Cardiac muscle cell (in vitro differentiated cells and primary cell): ENCODE results near the gene WAC. TPM values are rescaled to one million over a fixed set of nuclear protein-coding genes. Genes with fewer than 3 reads are reported as not detected.

Source experiments
- DNase-seq, 2 donors: peaks; one replicate each; pipeline versions ENCODE4 v3.0.0 to v3.0.0-alpha.2; 2010 to 2017; ENCODE audit warnings: low read depth in 1 of 2, low spot score in 1 of 2
- H3K27ac ChIP-seq: fragments of 200-600 bp; sonication (generic); 2 replicates; pipeline ENCODE4 v1.5.1; 2016
- H3K27me3 ChIP-seq: fragments of 200-600 bp; sonication (generic); 2 replicates; pipeline ENCODE4 v1.6.0; 2016; ENCODE audit warnings: control low read depth
- H3K36me3 ChIP-seq: fragments of 200-600 bp; sonication (generic); 2 replicates; pipeline ENCODE4 v1.5.1; 2016; ENCODE audit warnings: control low read depth
- H3K4me1 ChIP-seq: fragments of 200-600 bp; sonication (generic); 2 replicates; pipeline ENCODE4 v1.8.1; 2017; ENCODE audit warnings: low read depth, mild to moderate bottlenecking, mixed run types
- H3K4me3 ChIP-seq: fragments of 200-600 bp; sonication (generic); 2 replicates; pipeline ENCODE4 v1.5.1; 2016; ENCODE audit warnings: mild to moderate bottlenecking
- H3K9me3 ChIP-seq: fragments of 200-600 bp; sonication (generic); 2 replicates; pipeline ENCODE4 v1.5.1; 2017; ENCODE audit warnings: low read depth, mild to moderate bottlenecking, control low read depth
- polyA plus RNA-seq: library from polyadenylated mRNA; unstranded; fragments of >200 nt; fragmentation: Nextera tagmentation; extraction: Ambion mirVana; gene quantifications from 2 replicates; pipeline ENCODE4 v1.2.1, GENCODE V29; 2016
- total RNA-seq: library from RNA; depleted of rRNA; stranded (reverse); fragments of >200 nt; gene quantifications from 2 replicates; pipeline ENCODE4 v1.2.3, GENCODE V29; 2016
- TF ChIP-seq, protein P1 (sequence below): IDR thresholded peaks from 2 replicates; pipeline ENCODE4 v1.5.1; 2012; ENCODE audit warnings: low read depth, mild to moderate bottlenecking, low read length

WAC gene
- total and polyA plus RNA-seq, 2 experiments from 2014 or later: 72.2 to 141 TPM

DNA sequence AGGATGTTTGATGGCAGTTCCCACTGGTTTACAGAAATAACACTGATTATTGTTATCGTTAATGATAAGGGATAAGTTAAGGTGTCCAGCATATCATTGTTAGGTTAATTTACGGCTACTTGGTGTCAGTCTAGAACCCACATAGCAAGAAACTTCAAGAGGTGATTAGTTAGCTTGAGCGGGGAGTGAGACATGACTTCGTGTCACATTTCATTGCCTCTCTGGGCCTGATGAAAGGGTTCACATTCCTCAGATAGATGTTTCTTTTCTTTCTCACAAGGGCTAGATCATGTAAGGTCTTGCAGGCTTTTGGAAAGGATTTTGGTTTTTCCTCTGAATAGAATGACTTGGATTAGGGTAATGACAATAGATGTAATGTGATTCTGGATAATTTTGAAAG is 26.7 kb downstream of the WAC start:
- Histone ChIP-seq H3K4me1 (peaks cover 51% of the 10 kb centered on the region), H3K9me3 (no peaks in the 10 kb centered on the region), H3K27ac (peak overlapping the region; percentile 97), H3K4me3 (no peak overlapping the region), H3K27me3 (no peaks in the 10 kb centered on the region), H3K36me3 (peaks cover 2% of the 10 kb centered on the region)
- TF ChIP-seq, protein P1, sequence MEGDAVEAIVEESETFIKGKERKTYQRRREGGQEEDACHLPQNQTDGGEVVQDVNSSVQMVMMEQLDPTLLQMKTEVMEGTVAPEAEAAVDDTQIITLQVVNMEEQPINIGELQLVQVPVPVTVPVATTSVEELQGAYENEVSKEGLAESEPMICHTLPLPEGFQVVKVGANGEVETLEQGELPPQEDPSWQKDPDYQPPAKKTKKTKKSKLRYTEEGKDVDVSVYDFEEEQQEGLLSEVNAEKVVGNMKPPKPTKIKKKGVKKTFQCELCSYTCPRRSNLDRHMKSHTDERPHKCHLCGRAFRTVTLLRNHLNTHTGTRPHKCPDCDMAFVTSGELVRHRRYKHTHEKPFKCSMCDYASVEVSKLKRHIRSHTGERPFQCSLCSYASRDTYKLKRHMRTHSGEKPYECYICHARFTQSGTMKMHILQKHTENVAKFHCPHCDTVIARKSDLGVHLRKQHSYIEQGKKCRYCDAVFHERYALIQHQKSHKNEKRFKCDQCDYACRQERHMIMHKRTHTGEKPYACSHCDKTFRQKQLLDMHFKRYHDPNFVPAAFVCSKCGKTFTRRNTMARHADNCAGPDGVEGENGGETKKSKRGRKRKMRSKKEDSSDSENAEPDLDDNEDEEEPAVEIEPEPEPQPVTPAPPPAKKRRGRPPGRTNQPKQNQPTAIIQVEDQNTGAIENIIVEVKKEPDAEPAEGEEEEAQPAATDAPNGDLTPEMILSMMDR: no peak
- peak in 1 of 2 donors; percentile 78 for DNase-seq

DNA sequence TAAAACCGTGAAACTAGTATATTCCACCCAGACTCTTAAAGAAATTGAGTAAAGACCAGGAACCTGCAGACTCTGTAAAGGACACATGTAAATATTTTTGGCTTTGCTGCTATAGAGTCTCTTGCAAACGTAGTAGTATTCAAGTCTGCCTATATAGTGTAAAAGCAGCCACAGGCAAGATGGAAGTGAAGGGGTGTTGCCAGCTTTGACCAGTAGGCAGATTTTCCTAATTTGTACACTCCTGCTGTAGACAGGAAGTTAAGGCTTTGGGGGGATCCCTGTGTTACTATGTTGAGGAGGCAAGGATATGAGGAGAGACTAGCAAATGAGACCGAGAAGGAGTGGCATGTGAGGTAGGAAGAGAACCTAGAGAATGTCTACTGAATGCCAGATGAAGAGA is 27.7 kb downstream of the WAC start:
- no peaks in the 10 kb centered on the region for H3K27me3 ChIP-seq
- H3K4me3 ChIP-seq: no peak overlapping the region
- H3K4me1 ChIP-seq: peaks cover 51% of the 10 kb centered on the region
- TF ChIP-seq, protein P1: no peak
- peaks cover 4% of the 10 kb centered on the region for H3K36me3 ChIP-seq
- H3K9me3 ChIP-seq: no peaks in the 10 kb centered on the region
- peak overlapping the region; percentile 97 for H3K27ac ChIP-seq
- DNase-seq: no peak

DNA sequence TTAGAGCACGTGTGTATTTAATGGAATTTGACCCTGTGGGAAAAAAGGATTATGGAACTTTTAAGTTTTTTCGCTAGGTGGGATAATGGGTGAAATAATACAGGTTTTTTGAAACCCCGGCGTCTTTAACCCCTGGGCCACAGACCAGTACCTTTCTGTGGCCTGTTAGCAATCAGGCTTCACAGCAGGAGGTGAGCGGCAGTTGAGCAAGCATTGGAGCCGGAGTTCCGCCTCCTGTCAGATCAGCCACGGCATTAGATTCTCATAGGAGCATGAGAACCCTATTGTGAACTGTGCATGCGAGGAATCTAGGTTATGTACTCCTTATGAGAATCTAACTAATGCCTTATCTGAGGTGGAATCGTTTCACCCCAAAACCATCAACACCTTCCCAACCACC is 28.6 kb downstream of the WAC start:
- Histone ChIP-seq H3K27ac (peak overlapping the region; percentile 97), H3K4me1 (peaks cover 55% of the 10 kb centered on the region), H3K4me3 (no peak overlapping the region), H3K9me3 (no peaks in the 10 kb centered on the region), H3K36me3 (peaks cover 4% of the 10 kb centered on the region), H3K27me3 (no peaks in the 10 kb centered on the region)
- TF ChIP-seq, protein P1: no peak
- no peak for DNase-seq

DNA sequence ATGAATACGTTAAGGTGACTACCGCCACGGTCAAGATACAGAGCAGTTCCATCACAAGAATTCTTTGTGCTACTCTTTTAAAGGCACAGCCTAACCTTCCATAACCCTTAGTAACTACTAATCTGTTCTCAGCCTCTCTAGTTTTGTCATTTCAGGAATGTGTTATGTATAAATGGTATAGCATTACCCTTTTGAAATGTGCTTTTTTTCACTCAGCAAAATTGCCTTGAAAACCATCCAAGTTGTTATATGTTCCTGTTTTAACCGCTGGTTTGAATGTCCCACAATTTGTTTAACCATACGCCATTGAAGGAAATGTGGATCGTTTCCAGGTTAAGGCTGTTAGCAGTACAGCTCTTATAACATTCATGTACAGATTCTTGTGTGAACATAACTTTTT is 32.0 kb downstream of the WAC start:
- Histone ChIP-seq H3K9me3 (no peaks in the 10 kb centered on the region), H3K27me3 (no peaks in the 10 kb centered on the region), H3K4me3 (no peak overlapping the region), H3K27ac (peak overlapping the region; percentile 74), H3K4me1 (peaks cover 61% of the 10 kb centered on the region), H3K36me3 (peaks cover 11% of the 10 kb centered on the region)
- DNase-seq: peak in 1 of 2 donors; percentile 52
- TF ChIP-seq, protein P1: no peak

DNA sequence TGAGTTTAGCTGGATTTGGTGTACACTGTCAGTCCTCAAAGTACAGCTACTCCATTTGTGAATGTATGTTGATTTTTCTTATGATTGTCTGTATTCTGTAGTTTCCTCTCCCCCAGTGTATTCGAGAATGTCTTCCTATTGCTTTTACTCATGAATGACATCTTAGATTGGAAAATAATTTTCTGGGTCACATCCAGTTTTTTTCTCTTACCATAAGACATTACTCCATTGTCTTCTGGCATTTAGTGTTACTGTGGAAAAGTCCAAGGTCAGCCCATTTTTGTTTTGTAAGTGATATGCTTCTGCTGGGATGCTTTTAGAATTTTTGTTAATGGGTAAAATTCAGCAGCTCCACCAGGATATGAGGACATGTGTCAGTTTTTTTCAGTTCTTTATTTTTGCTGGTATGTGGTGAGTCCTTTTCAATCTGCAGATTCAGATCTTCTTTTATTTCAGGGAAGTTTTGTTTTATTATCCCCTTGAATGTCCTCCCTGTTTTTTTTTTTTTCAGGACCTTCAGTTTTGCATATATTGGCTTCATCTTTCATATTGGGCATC is 33.6 kb downstream of the WAC start:
- H3K4me1 ChIP-seq: peaks cover 53% of the 10 kb centered on the region
- H3K4me3 ChIP-seq: no peak overlapping the region
- peak overlapping the region; percentile 74 for H3K27ac ChIP-seq
- peaks cover 18% of the 10 kb centered on the region for H3K36me3 ChIP-seq
- DNase-seq: peak in 1 of 2 donors; percentile 51
- TF ChIP-seq, protein P1: no peak
- H3K27me3 ChIP-seq: no peaks in the 10 kb centered on the region
- H3K9me3 ChIP-seq: no peaks in the 10 kb centered on the region
